ENCODE results near the gene SLC35D1. TPM values are rescaled to one million over a fixed set of nuclear protein-coding genes. Genes with fewer than 3 reads are reported as not detected.

Gene SLC35D1
- total and polyA plus RNA-seq, 2 of the 8 experiments (the other 6 are each of a cell fraction or from before 2014, with no cell fraction given) = 1.2 to 2.7 TPM

DNA sequence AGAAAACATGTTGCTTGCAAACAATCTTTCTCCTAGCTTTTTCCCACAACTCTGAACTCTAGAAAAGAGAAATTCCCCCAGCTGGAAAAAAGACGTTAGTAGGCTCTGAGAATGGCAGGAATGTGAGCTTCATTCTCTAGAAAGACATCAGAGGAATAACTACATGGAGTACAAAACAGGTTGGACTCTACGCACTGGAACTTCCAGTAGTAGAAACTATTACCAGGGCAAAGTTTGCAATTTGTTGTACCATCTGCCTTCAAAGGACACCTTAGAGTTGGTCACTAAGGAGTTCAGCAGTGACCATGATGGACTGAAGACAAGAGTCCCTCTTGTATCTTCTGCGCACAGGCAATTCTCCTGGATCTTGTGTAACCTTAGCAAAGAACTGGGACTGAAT lies 60.9 kb downstream of the SLC35D1 start:
- no peak overlapping the region for H2AFZ ChIP-seq (ENCODE audit: low read length)
- no peak overlapping the region for H3K4me3 ChIP-seq (ENCODE audit: extremely low read depth in 1 of 4, insufficient read depth in 2 of 4, low read depth in 3 of 4, low read length in 4 of 4)
- H3K14ac ChIP-seq (ENCODE audit: insufficient read length) = no peak overlapping the region
- no peak overlapping the region for H3K27ac ChIP-seq (ENCODE audit: low read depth, low read length)
- H3K27me3 ChIP-seq (replicated peaks in 1 of 4; ENCODE audit: control insufficient read depth in 3 of 4, extremely low read depth in 1 of 4, insufficient read depth in 3 of 4, low read length in 3 of 4) = no peaks in the 10 kb centered on the region
- no peaks in the 10 kb centered on the region for H3K9me3 ChIP-seq (ENCODE audit: insufficient read depth in 2 of 2, low read depth in 1 of 2, low read length in 1 of 2)
- no peak overlapping the region for H3K18ac ChIP-seq (ENCODE audit: extremely low read depth, low read length)
- no peak overlapping the region for H3K4me2 ChIP-seq (ENCODE audit: insufficient read depth in 1 of 2, low read depth in 2 of 2, low read length in 2 of 2)
- H4K20me1 ChIP-seq (replicated peaks in 1 of 2; ENCODE audit: control insufficient read depth in 1 of 2, insufficient read depth in 2 of 2, low read length in 2 of 2) = no peaks in the 10 kb centered on the region
- ChIA-PET POLR2A (ENCODE audit: partially characterized antibody) (interaction anchor here (1.0 kb wide), 1 partner anchor 156 kb away, joined by 3 read pairs; no protein-coding TSS in a partner anchor), CTCF (ENCODE audit: partially characterized antibody) (interaction anchor here (1.3 to 9.7 kb wide), 6 partner anchors 9 to 226 kb away, joined by 3 to 176 read pairs (median 6); no protein-coding TSS in a partner anchor)
- no peak overlapping the region for H3K23ac ChIP-seq (ENCODE audit: insufficient read length)
- no peak overlapping the region for H2BK12ac ChIP-seq (ENCODE audit: low read depth, low read length)
- no peak overlapping the region for H2BK120ac ChIP-seq (replicated peaks; ENCODE audit: low read depth, low read length)
- H2BK5ac ChIP-seq (ENCODE audit: low read depth, low read length) = no peak overlapping the region
- no peak overlapping the region for H2AK5ac ChIP-seq (ENCODE audit: low read depth, low read length)
- H3K36me3 ChIP-seq (ENCODE audit: control insufficient read depth in 2 of 4, insufficient read depth in 4 of 4, low read length in 3 of 4) = no peaks in the 10 kb centered on the region; a peak in 1 of 8 replicates
- no peak overlapping the region for H3K56ac ChIP-seq (replicated peaks; ENCODE audit: insufficient read length, low read depth, low read length)
- no peak overlapping the region for H4K5ac ChIP-seq (ENCODE audit: insufficient read length, low read depth, low read length)
- H4K91ac ChIP-seq (replicated peaks; ENCODE audit: insufficient read length, low read length) = no peak overlapping the region
- no peaks in the 10 kb centered on the region for H3K4me1 ChIP-seq (replicated peaks in 1 of 4; ENCODE audit: control insufficient read depth in 3 of 4, insufficient read depth in 4 of 4, low read length in 3 of 4)
- FAIRE-seq (no peak), DNase-seq (ENCODE audit: low read depth in 1 of 2, low spot score in 2 of 2) (no peak)
- no peaks in the 10 kb centered on the region for H3K23me2 ChIP-seq (ENCODE audit: low read depth, low read length)
- H2BK15ac ChIP-seq (ENCODE audit: low read length) = no peak overlapping the region
- no peaks in the 10 kb centered on the region for H3K79me2 ChIP-seq (ENCODE audit: control insufficient read depth in 1 of 2, insufficient read depth in 2 of 2, low read length in 2 of 2)
- no peak overlapping the region for H2BK20ac ChIP-seq (ENCODE audit: low read length)
- WGBS, 2 experiments (ENCODE audit: extremely low coverage in 1 of 2, insufficient coverage in 1 of 2, insufficient read length in 1 of 2, insufficient replicate concordance in 2 of 2, low coverage in 1 of 2, low lambda C conversion rate in 2 of 2, missing lambda C conversion rate in 1 of 2) = 90% methylated on average over 3 of the region's 3 CpGs; no CpG with 5 or more reads in 1 of the 2 experiments
- no peak overlapping the region for H3K4ac ChIP-seq (replicated peaks; ENCODE audit: insufficient read length, low read depth, low read length)
- H4K8ac ChIP-seq (ENCODE audit: extremely low read depth, insufficient read depth, low read length) = no peak overlapping the region
- no peaks in the 10 kb centered on the region for H3K79me1 ChIP-seq (ENCODE audit: low read depth, low read length)
- no peak overlapping the region for H3K9ac ChIP-seq (replicated peaks in 1 of 4; ENCODE audit: extremely low read depth in 1 of 4, low read depth in 3 of 4, low read length in 3 of 4)
- TF ChIP-seq SUZ12 (IDR thresholded peaks at IDR 0.05; ENCODE audit: low read length) (no peak), SP1 (IDR thresholded peaks at IDR 0.05; ENCODE audit: low read depth, low read length) (no peak), JUND (IDR thresholded peaks at IDR 0.05; ENCODE audit: low read length) (no peak), NRF1 (IDR thresholded peaks at IDR 0.05; ENCODE audit: low read depth, low read length) (no peak), EP300 (IDR thresholded peaks at IDR 0.05; ENCODE audit: borderline replicate concordance in 1 of 2, low read depth in 2 of 2, low read length in 2 of 2) (no peak), POU5F1 (IDR thresholded peaks at IDR 0.05; ENCODE audit: low read depth, low read length) (no peak), EZH2 (IDR thresholded peaks at IDR 0.05; ENCODE audit: low read depth, low read length, severe bottlenecking) (no peak), ASH2L (IDR thresholded peaks at IDR 0.05; ENCODE audit: low read length) (no peak), TCF12 (IDR thresholded peaks at IDR 0.05; ENCODE audit: low read depth, low read length) (no peak)
- TF ChIP-seq, protein P1, sequence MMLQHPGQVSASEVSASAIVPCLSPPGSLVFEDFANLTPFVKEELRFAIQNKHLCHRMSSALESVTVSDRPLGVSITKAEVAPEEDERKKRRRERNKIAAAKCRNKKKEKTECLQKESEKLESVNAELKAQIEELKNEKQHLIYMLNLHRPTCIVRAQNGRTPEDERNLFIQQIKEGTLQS (IDR thresholded peaks at IDR 0.05; ENCODE audit: insufficient read depth, low read depth, low read length) = no peak
- TF ChIP-seq, protein P2, sequence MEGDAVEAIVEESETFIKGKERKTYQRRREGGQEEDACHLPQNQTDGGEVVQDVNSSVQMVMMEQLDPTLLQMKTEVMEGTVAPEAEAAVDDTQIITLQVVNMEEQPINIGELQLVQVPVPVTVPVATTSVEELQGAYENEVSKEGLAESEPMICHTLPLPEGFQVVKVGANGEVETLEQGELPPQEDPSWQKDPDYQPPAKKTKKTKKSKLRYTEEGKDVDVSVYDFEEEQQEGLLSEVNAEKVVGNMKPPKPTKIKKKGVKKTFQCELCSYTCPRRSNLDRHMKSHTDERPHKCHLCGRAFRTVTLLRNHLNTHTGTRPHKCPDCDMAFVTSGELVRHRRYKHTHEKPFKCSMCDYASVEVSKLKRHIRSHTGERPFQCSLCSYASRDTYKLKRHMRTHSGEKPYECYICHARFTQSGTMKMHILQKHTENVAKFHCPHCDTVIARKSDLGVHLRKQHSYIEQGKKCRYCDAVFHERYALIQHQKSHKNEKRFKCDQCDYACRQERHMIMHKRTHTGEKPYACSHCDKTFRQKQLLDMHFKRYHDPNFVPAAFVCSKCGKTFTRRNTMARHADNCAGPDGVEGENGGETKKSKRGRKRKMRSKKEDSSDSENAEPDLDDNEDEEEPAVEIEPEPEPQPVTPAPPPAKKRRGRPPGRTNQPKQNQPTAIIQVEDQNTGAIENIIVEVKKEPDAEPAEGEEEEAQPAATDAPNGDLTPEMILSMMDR (IDR thresholded peaks at IDR 0.05; ENCODE audit: control extremely low read depth in 1 of 3, insufficient read depth in 1 of 3, low read depth in 1 of 3, low read length in 3 of 3) = no peak
